Upper lobe of right lung (tissue), 1 donor: ENCODE results near the gene SGPP1. TPM values are rescaled to one million over a fixed set of nuclear protein-coding genes. Genes with fewer than 3 reads are reported as not detected.
"Not testable (repeated sequence)": the region's sequence is repeated elsewhere in the genome, so short reads cannot be mapped to it uniquely, and the experiment has no call there.

Experiments used
- ATAC-seq: fragments of 200-7000 bp; cut with Tn5 transposase; one replicate; pipeline ENCODE4 v1.9.1; 2020; ENCODE audit warnings: mild to moderate bottlenecking, moderate library complexity
- DNase-seq: peaks from one replicate; pipeline ENCODE4 v3.0.0-alpha.2; 2020
- H3K27ac ChIP-seq: fragments of 200-600 bp; one replicate; pipeline ENCODE4 v1.8.0; 2022
- H3K27me3 ChIP-seq: fragments of 200-600 bp; one replicate; pipeline ENCODE4 v1.8.0; 2022; ENCODE audit warnings: mild to moderate bottlenecking
- H3K36me3 ChIP-seq: fragments of 200-600 bp; one replicate; pipeline ENCODE4 v1.8.0; 2022
- H3K4me1 ChIP-seq: fragments of 200-600 bp; one replicate; pipeline ENCODE4 v1.8.0; 2022
- H3K4me3 ChIP-seq: fragments of 200-600 bp; one replicate; pipeline ENCODE4 v1.8.0; 2022; ENCODE audit warnings: mild to moderate bottlenecking
- H3K9me3 ChIP-seq: fragments of 200-600 bp; one replicate; pipeline ENCODE4 v1.8.0; 2022
- CTCF ChIP-seq: fragments of 200-600 bp; IDR thresholded peaks from one replicate; pipeline ENCODE4 v1.8.0; 2022; ENCODE audit warnings: antibody characterized with exemption
- intact Hi-C: fragments of 100-400 bp; cut with DNase I; formaldehyde crosslinking; loops from one replicate; pipeline ENCODE4 v1.11.0; 2022
- total RNA-seq: library from RNA; stranded (reverse); fragmentation: NEBNext Ultra II Directional; extraction: Animal tissue kit (Norgen Biotek cat#: 25700); gene quantifications from one replicate; pipeline ENCODE4 v1.2.1, GENCODE V29; 2021
- donor health status: DM: no; HTN: yes; CAD: no; lungs with severe emphysema.

The SGPP1 gene
- total RNA-seq, 1 donor from 2014 or later = 22.3 TPM

GRCh38 chr14:63641473-63642228, 86.2 kb downstream of the SGPP1 start, which contains the start of gene WDR89:
TSS of gene WDR89 (minus strand) at chr14:63641871. CDS start at chr14:63599942, 41,929 bp downstream.
- DNase-seq = peak; percentile 97
- H3K36me3 ChIP-seq = no peaks in the 10 kb centered on the region
- peak; percentile 98 for ATAC-seq
- H3K4me3 ChIP-seq = peak within 1 kb of the TSS; percentile 68
- no peaks in the 10 kb centered on the region for H3K9me3 ChIP-seq
- no peaks in the 10 kb centered on the region for H3K27me3 ChIP-seq
- intact Hi-C loops = no loop called here
- TF ChIP-seq CTCF = peak; percentile 82
- peak within 1 kb of the TSS; percentile 93 for H3K27ac ChIP-seq
- H3K4me1 ChIP-seq = no peaks in the 10 kb centered on the region

- Histone ChIP-seq H3K4me3 (no peak overlapping the region), H3K36me3 (no peaks in the 10 kb centered on the region), H3K27ac (no peak overlapping the region), H3K9me3 (peaks cover 13% of the 10 kb centered on the region), H3K4me1 (peaks cover 2% of the 10 kb centered on the region), H3K27me3 (no peaks in the 10 kb centered on the region)
- DNase-seq = no peak
- intact Hi-C loops = no loop called here
- TF ChIP-seq CTCF = no peak
- no peak for ATAC-seq
These were observed 89.4 kb downstream of the SGPP1 start for GRCh38 chr14:63638493-63638892.

GRCh38 chr14:63636094-63636635, 91.7 kb downstream of the SGPP1 start:
- DNase-seq, H3K36me3 ChIP-seq, H3K27ac ChIP-seq, H3K4me3 ChIP-seq, ATAC-seq, H3K27me3 ChIP-seq, intact Hi-C loops, H3K4me1 ChIP-seq: not testable (repeated sequence)
- peaks cover 13% of the 10 kb centered on the region for H3K9me3 ChIP-seq

Other genes with a start within 250 kb of the SGPP1 start
- gene PPP2R5E, start 184.7 kb downstream of the SGPP1 start, total RNA-seq = 46.0 TPM
- gene WDR89, start 86.2 kb downstream of the SGPP1 start, total RNA-seq = 12.4 TPM
- gene SYNE2, start 124.9 kb upstream of the SGPP1 start, total RNA-seq = 121 TPM